WTC11 (cell line): ENCODE results near the gene YARS1. TPM values are rescaled to one million over a fixed set of nuclear protein-coding genes. Genes with fewer than 3 reads are reported as not detected.

Experiments used
- ATAC-seq: fragments of 200-7000 bp; cut with Tn5 transposase; 2 replicates; pipeline ENCODE4 v1.10.0; 2021; ENCODE audit warnings: mild to moderate bottlenecking, moderate library complexity
- Bru-seq: library from RNA; stranded (reverse); fragments of 400-500 nt; gene quantifications from one replicate; lab custom pipeline; 2021; lab: Mats Ljungman, UMichigan
- CTCF ChIA-PET: fragments of 300-600 bp; sonication (Branson Sonifier 250); formaldehyde crosslinking; loops from one replicate; lab custom pipeline; 2021; ENCODE audit warnings: antibody characterized with exemption; lab: Charles Lee
- POLR2A ChIA-PET: fragments of 350-600 bp; sonication (Branson Sonifier 250); formaldehyde crosslinking; loops from one replicate; lab custom pipeline; 2021; ENCODE audit warnings: antibody characterized with exemption; lab: Charles Lee
- DNase-seq: peaks from one replicate; pipeline ENCODE4 v3.0.0; 2021; ENCODE audit warnings: low spot score
- H3K27ac Mint-ChIP-seq: 2 replicates; pipeline ENCODE4 v1.8.0; 2021; ENCODE audit warnings: mixed read lengths
- H3K27me3 Mint-ChIP-seq: 2 replicates; pipeline ENCODE4 v1.8.0; 2021; ENCODE audit warnings: low read depth, mild to moderate bottlenecking, moderate library complexity, mixed read lengths
- H3K36me3 Mint-ChIP-seq: 2 replicates; pipeline ENCODE4 v1.8.0; 2021; ENCODE audit warnings: mixed read lengths
- H3K4me1 Mint-ChIP-seq: 2 replicates; pipeline ENCODE4 v1.8.0; 2022; ENCODE audit warnings: mixed read lengths
- H3K4me3 Mint-ChIP-seq: 2 replicates; pipeline ENCODE4 v1.8.0; 2021; ENCODE audit warnings: mild to moderate bottlenecking, moderate library complexity, mixed read lengths
- H3K9me3 Mint-ChIP-seq: 2 replicates; pipeline ENCODE4 v1.8.0; 2021; ENCODE audit warnings: mixed read lengths
- ESRRA ChIP-seq: sonication (generic); formaldehyde crosslinking; IDR thresholded peaks from 2 replicates; pipeline ENCODE4 v1.8.1; 2022; ENCODE audit warnings: mild to moderate bottlenecking, missing genetic modification reagents, borderline replicate concordance
- IRF2 ChIP-seq: sonication (generic); formaldehyde crosslinking; IDR thresholded peaks from 2 replicates; pipeline ENCODE4 v1.8.0; 2022; ENCODE audit warnings: low read depth, missing genetic modification reagents, borderline replicate concordance
- TEAD1 ChIP-seq: sonication (generic); formaldehyde crosslinking; IDR thresholded peaks from 2 replicates; pipeline ENCODE4 v1.8.0; 2022; ENCODE audit warnings: mild to moderate bottlenecking, missing genetic modification reagents
- ZNF138 ChIP-seq: sonication (generic); formaldehyde crosslinking; conservative IDR thresholded peaks from 2 replicates; pipeline ENCODE4 v1.8.1; 2022; ENCODE audit warnings: mild to moderate bottlenecking, moderate library complexity, missing genetic modification reagents
- long read RNA-seq, 3 experiments: library from RNA in 1 of 3; library from capped mRNA in 1 of 3; library from polyadenylated mRNA in 1 of 3; unstranded in 2 of 3; stranded (forward) in 1 of 3; transcript quantifications; one replicate each; pipeline ENCODE4 v2.0.0, GENCODE V29; 2021
- total RNA-seq: library from RNA; stranded (reverse); gene quantifications from 3 replicates; pipeline ENCODE4 v1.2.3, GENCODE V29; 2021
- TF ChIP-seq, protein P1 (sequence below): sonication (generic); formaldehyde crosslinking; IDR thresholded peaks from 2 replicates; pipeline ENCODE4 v1.8.1; 2023; ENCODE audit warnings: mild to moderate bottlenecking, missing genetic modification reagents
- TF ChIP-seq, protein P2 (sequence below): sonication (generic); formaldehyde crosslinking; IDR thresholded peaks from 2 replicates; pipeline ENCODE4 v1.8.1; 2023; ENCODE audit warnings: mild to moderate bottlenecking, moderate library complexity, missing genetic modification reagents
- TF ChIP-seq, protein P3 (sequence below): sonication (generic); formaldehyde crosslinking; conservative IDR thresholded peaks from 2 replicates; pipeline ENCODE4 v1.8.1; 2022; ENCODE audit warnings: mild to moderate bottlenecking, missing genetic modification reagents
- TF ChIP-seq, protein P4 (sequence below): fragments of 250-450 bp; sonication (Bioruptor Pico); IDR thresholded peaks from 2 replicates; pipeline ENCODE4 v1.8.0; 2021; ENCODE audit warnings: mild to moderate bottlenecking
- TF ChIP-seq, protein P5 (sequence below): sonication (generic); formaldehyde crosslinking; IDR thresholded peaks from 2 replicates; pipeline ENCODE4 v1.8.0; 2022; ENCODE audit warnings: mild to moderate bottlenecking, missing genetic modification reagents
- TF ChIP-seq, protein P6 (sequence below): sonication (generic); formaldehyde crosslinking; IDR thresholded peaks from 2 replicates; pipeline ENCODE4 v1.8.1; 2022; ENCODE audit warnings: low read depth, mild to moderate bottlenecking, moderate library complexity, missing genetic modification reagents, borderline replicate concordance
- TF ChIP-seq, protein P7 (sequence below): sonication (generic); formaldehyde crosslinking; IDR thresholded peaks from 2 replicates; pipeline ENCODE4 v1.8.1; 2023; ENCODE audit warnings: mild to moderate bottlenecking, missing genetic modification reagents
- TF ChIP-seq, protein P8 (sequence below): fragments of 250-450 bp; sonication (Bioruptor Pico); IDR thresholded peaks from 2 replicates; pipeline ENCODE4 v1.9.0; 2021; ENCODE audit warnings: moderate library complexity, mild to moderate bottlenecking, inconsistent platforms, borderline replicate concordance
- TF ChIP-seq, protein P9 (sequence below): sonication (generic); formaldehyde crosslinking; conservative IDR thresholded peaks from 2 replicates; pipeline ENCODE4 v1.8.1; 2023; ENCODE audit warnings: mild to moderate bottlenecking, low read depth, missing genetic modification reagents, moderate library complexity
- TF ChIP-seq, protein P10 (sequence below): fragments of 250-450 bp; sonication (Bioruptor Pico); IDR thresholded peaks from 2 replicates; pipeline ENCODE4 v1.9.0; 2021; ENCODE audit warnings: mild to moderate bottlenecking, borderline replicate concordance

Gene YARS1
- total RNA-seq, result 142 to 197 TPM (median 154 TPM) in 3 replicates
- Bru-seq, nascent RNA, result percentile 85 among the genes with signal in this experiment
- long read RNA-seq, experiment 1, transcript YARS-201 (13 exons, 3,238 nt), result major isoform, 692 of 804 reads
- long read RNA-seq, experiment 1, partial matches to known transcripts, result 43 of 804 reads
- long read RNA-seq, experiment 1, other reads (novel, unspliced or antisense), result 60 of 804 reads
- long read RNA-seq, experiment 2, transcript YARS-208 (5 exons, 2,197 nt), result minor isoform, 6 of 227 reads
- long read RNA-seq, experiment 2, transcript YARS-201 (13 exons, 3,238 nt), result major isoform, 102 of 227 reads
- long read RNA-seq, experiment 2, transcript YARS-203 (4 exons, 2,247 nt), result minor isoform, 7 of 227 reads
- long read RNA-seq, experiment 2, transcript YARS-209 (2 exons, 2,178 nt), result minor isoform, 6 of 227 reads
- long read RNA-seq, experiment 2, partial matches to known transcripts, result 43 of 227 reads
- long read RNA-seq, experiment 2, other reads (novel, unspliced or antisense), result 60 of 227 reads
- long read RNA-seq, experiment 3, transcript YARS-201 (13 exons, 3,238 nt), result major isoform, 343 of 410 reads
- long read RNA-seq, experiment 3, partial matches to known transcripts, result 26 of 410 reads
- long read RNA-seq, experiment 3, other reads (novel, unspliced or antisense), result 40 of 410 reads

DNA sequence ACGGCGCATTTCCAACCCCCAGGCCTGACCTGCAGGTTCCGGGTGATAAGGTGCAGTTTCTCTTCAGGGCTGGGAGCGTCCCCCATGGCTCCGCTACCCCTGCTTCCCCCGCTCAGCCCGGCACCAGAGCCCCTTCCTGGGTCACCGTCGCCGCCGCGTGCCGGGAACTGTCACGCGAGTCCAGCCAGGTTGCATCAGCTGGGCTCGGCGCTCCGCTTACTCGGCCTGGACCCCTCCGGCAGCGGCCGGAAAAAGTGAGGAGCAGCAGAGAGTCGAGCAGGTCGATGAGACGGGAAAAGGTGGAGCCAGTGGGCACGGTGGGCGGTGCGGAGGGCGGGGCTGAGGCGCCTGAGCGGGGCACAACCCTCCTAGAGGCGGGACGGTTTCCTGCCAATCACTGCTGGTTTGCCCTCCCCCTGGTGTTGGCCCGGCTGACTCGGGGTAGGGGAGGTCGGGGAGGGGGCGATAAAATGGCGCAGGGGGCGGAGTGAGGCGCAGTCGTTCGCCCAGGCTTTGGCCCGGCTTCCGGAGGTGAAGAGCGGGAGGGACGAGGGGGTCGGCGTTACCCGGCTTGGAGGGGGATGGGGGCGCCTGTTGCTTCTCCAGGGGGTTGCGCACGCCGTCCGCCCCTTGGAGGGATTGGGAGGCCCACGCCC lies at the start of gene YARS1, which contains the start of gene S100PBP:
Gene YARS1, minus strand, starts transcription at position 200 of the 656 bp plus-strand sequence. Its CDS starts 114 bp downstream, at position 86.
Gene S100PBP, plus strand, starts transcription at position 495 of the 656 bp plus-strand sequence. CDS start 8,447 bp downstream, outside the sequence.
- peak; percentile 95 for ATAC-seq
- H3K27me3 Mint-ChIP-seq, result no peaks in the 10 kb centered on the region
- TF ChIP-seq, protein P1, sequence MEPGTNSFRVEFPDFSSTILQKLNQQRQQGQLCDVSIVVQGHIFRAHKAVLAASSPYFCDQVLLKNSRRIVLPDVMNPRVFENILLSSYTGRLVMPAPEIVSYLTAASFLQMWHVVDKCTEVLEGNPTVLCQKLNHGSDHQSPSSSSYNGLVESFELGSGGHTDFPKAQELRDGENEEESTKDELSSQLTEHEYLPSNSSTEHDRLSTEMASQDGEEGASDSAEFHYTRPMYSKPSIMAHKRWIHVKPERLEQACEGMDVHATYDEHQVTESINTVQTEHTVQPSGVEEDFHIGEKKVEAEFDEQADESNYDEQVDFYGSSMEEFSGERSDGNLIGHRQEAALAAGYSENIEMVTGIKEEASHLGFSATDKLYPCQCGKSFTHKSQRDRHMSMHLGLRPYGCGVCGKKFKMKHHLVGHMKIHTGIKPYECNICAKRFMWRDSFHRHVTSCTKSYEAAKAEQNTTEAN (CRISPR knock-in tag), result peak; percentile 41; the same call in 1 of the 2 replicates
- TF ChIP-seq, protein P2, sequence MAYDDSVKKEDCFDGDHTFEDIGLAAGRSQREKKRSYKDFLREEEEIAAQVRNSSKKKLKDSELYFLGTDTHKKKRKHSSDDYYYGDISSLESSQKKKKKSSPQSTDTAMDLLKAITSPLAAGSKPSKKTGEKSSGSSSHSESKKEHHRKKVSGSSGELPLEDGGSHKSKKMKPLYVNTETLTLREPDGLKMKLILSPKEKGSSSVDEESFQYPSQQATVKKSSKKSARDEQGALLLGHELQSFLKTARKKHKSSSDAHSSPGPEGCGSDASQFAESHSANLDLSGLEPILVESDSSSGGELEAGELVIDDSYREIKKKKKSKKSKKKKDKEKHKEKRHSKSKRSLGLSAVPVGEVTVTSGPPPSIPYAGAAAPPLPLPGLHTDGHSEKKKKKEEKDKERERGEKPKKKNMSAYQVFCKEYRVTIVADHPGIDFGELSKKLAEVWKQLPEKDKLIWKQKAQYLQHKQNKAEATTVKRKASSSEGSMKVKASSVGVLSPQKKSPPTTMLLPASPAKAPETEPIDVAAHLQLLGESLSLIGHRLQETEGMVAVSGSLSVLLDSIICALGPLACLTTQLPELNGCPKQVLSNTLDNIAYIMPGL (CRISPR knock-in tag), result peak; percentile 85; the same call in 1 of the 2 replicates
- TF ChIP-seq ESRRA (CRISPR knock-in tag), result peak; percentile 46; the same call in 1 of the 2 replicates
- TF ChIP-seq, protein P3, sequence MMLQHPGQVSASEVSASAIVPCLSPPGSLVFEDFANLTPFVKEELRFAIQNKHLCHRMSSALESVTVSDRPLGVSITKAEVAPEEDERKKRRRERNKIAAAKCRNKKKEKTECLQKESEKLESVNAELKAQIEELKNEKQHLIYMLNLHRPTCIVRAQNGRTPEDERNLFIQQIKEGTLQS (CRISPR knock-in tag), result peak; percentile 99
- TF ChIP-seq TEAD1, result peak; percentile 27
- TF ChIP-seq, protein P4, sequence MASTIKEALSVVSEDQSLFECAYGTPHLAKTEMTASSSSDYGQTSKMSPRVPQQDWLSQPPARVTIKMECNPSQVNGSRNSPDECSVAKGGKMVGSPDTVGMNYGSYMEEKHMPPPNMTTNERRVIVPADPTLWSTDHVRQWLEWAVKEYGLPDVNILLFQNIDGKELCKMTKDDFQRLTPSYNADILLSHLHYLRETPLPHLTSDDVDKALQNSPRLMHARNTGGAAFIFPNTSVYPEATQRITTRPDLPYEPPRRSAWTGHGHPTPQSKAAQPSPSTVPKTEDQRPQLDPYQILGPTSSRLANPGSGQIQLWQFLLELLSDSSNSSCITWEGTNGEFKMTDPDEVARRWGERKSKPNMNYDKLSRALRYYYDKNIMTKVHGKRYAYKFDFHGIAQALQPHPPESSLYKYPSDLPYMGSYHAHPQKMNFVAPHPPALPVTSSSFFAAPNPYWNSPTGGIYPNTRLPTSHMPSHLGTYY, result no peak
- TF ChIP-seq, protein P5, sequence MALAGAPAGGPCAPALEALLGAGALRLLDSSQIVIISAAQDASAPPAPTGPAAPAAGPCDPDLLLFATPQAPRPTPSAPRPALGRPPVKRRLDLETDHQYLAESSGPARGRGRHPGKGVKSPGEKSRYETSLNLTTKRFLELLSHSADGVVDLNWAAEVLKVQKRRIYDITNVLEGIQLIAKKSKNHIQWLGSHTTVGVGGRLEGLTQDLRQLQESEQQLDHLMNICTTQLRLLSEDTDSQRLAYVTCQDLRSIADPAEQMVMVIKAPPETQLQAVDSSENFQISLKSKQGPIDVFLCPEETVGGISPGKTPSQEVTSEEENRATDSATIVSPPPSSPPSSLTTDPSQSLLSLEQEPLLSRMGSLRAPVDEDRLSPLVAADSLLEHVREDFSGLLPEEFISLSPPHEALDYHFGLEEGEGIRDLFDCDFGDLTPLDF (CRISPR knock-in tag), result peak; percentile 88
- TF ChIP-seq, protein P6, sequence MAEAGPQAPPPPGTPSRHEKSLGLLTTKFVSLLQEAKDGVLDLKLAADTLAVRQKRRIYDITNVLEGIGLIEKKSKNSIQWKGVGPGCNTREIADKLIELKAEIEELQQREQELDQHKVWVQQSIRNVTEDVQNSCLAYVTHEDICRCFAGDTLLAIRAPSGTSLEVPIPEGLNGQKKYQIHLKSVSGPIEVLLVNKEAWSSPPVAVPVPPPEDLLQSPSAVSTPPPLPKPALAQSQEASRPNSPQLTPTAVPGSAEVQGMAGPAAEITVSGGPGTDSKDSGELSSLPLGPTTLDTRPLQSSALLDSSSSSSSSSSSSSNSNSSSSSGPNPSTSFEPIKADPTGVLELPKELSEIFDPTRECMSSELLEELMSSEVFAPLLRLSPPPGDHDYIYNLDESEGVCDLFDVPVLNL (CRISPR knock-in tag), result no peak
- TF ChIP-seq, protein P7, sequence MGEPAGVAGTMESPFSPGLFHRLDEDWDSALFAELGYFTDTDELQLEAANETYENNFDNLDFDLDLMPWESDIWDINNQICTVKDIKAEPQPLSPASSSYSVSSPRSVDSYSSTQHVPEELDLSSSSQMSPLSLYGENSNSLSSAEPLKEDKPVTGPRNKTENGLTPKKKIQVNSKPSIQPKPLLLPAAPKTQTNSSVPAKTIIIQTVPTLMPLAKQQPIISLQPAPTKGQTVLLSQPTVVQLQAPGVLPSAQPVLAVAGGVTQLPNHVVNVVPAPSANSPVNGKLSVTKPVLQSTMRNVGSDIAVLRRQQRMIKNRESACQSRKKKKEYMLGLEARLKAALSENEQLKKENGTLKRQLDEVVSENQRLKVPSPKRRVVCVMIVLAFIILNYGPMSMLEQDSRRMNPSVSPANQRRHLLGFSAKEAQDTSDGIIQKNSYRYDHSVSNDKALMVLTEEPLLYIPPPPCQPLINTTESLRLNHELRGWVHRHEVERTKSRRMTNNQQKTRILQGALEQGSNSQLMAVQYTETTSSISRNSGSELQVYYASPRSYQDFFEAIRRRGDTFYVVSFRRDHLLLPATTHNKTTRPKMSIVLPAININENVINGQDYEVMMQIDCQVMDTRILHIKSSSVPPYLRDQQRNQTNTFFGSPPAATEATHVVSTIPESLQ (CRISPR knock-in tag), result 0 out of 2 replicates have a peak, but pooled peaks have one; percentile 37
- TF ChIP-seq, protein P8, sequence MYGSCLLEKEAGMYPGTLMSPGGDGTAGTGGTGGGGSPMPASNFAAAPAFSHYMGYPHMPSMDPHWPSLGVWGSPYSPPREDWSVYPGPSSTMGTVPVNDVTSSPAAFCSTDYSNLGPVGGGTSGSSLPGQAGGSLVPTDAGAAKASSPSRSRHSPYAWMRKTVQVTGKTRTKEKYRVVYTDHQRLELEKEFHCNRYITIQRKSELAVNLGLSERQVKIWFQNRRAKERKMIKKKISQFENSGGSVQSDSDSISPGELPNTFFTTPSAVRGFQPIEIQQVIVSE (CRISPR knock-in tag), result no peak
- no peak for TF ChIP-seq ZNF138 (CRISPR knock-in tag)
- TF ChIP-seq IRF2 (CRISPR knock-in tag), result no peak
- TF ChIP-seq, protein P9, sequence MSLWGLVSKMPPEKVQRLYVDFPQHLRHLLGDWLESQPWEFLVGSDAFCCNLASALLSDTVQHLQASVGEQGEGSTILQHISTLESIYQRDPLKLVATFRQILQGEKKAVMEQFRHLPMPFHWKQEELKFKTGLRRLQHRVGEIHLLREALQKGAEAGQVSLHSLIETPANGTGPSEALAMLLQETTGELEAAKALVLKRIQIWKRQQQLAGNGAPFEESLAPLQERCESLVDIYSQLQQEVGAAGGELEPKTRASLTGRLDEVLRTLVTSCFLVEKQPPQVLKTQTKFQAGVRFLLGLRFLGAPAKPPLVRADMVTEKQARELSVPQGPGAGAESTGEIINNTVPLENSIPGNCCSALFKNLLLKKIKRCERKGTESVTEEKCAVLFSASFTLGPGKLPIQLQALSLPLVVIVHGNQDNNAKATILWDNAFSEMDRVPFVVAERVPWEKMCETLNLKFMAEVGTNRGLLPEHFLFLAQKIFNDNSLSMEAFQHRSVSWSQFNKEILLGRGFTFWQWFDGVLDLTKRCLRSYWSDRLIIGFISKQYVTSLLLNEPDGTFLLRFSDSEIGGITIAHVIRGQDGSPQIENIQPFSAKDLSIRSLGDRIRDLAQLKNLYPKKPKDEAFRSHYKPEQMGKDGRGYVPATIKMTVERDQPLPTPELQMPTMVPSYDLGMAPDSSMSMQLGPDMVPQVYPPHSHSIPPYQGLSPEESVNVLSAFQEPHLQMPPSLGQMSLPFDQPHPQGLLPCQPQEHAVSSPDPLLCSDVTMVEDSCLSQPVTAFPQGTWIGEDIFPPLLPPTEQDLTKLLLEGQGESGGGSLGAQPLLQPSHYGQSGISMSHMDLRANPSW, result no peak
- TF ChIP-seq, protein P10, sequence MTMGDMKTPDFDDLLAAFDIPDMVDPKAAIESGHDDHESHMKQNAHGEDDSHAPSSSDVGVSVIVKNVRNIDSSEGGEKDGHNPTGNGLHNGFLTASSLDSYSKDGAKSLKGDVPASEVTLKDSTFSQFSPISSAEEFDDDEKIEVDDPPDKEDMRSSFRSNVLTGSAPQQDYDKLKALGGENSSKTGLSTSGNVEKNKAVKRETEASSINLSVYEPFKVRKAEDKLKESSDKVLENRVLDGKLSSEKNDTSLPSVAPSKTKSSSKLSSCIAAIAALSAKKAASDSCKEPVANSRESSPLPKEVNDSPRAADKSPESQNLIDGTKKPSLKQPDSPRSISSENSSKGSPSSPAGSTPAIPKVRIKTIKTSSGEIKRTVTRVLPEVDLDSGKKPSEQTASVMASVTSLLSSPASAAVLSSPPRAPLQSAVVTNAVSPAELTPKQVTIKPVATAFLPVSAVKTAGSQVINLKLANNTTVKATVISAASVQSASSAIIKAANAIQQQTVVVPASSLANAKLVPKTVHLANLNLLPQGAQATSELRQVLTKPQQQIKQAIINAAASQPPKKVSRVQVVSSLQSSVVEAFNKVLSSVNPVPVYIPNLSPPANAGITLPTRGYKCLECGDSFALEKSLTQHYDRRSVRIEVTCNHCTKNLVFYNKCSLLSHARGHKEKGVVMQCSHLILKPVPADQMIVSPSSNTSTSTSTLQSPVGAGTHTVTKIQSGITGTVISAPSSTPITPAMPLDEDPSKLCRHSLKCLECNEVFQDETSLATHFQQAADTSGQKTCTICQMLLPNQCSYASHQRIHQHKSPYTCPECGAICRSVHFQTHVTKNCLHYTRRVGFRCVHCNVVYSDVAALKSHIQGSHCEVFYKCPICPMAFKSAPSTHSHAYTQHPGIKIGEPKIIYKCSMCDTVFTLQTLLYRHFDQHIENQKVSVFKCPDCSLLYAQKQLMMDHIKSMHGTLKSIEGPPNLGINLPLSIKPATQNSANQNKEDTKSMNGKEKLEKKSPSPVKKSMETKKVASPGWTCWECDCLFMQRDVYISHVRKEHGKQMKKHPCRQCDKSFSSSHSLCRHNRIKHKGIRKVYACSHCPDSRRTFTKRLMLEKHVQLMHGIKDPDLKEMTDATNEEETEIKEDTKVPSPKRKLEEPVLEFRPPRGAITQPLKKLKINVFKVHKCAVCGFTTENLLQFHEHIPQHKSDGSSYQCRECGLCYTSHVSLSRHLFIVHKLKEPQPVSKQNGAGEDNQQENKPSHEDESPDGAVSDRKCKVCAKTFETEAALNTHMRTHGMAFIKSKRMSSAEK (CRISPR knock-in tag), result no peak

More for the DNA sequence above, at the start of gene YARS1, which contains the start of gene S100PBP:
- H3K4me1 Mint-ChIP-seq, result peaks cover 50% of the 10 kb centered on the region
- ChIA-PET POLR2A (interaction anchor here (0.6 to 1.4 kb wide), 5 partner anchors 36 to 423 kb away, joined by 3 to 5 read pairs (median 3); partner anchors contain the start of gene BSDC1), CTCF (interaction anchor here (1.1 to 1.9 kb wide), 2 partner anchors 54 to 59 kb away, joined by 3 to 5 read pairs; no protein-coding TSS in a partner anchor)
- H3K36me3 Mint-ChIP-seq, result peaks cover 15% of the 10 kb centered on the region
- peak within 1 kb of the TSS; percentile 100 for H3K4me3 Mint-ChIP-seq
- H3K9me3 Mint-ChIP-seq, result no peaks in the 10 kb centered on the region; the same call in 1 of the 2 replicates
- peak; percentile 100 for DNase-seq
- H3K27ac Mint-ChIP-seq, result peak within 1 kb of the TSS; percentile 99
